NCI-H1417 (cell line): Measurements from ENCODE around the gene DARS1.

Experiments used
- DNase-seq, 3 experiments: peaks; one replicate each; lab custom pipeline; 2025; lab: John Stamatoyannopoulos, UW

The DARS1 gene

GRCh38 chr2:135985018-135985825 is at the start of gene DARS1:
DARS1 (minus strand) TSS chr2:135985626; CDS start chr2:135985468, 158 bp downstream.
- DNase-seq, result peak; percentile 91 to 97 (median 96)

GRCh38 chr2:136034629-136035028 is 49.2 kb upstream of the DARS1 start:
- no peak for DNase-seq

- no peak for DNase-seq
Measured at GRCh38 chr2:136032817-136033535, 47.5 kb upstream of the DARS1 start.

- DNase-seq, result no peak
Measured at GRCh38 chr2:136032192-136032591, 46.8 kb upstream of the DARS1 start.

GRCh38 chr2:136031711-136032110 is 46.3 kb upstream of the DARS1 start:
- no peak for DNase-seq

GRCh38 chr2:136030406-136030805 is 45.0 kb upstream of the DARS1 start:
- DNase-seq, result no peak

GRCh38 chr2:136029149-136029548 is 43.7 kb upstream of the DARS1 start:
- no peak for DNase-seq

GRCh38 chr2:136028001-136028400 is 42.6 kb upstream of the DARS1 start:
- no peak for DNase-seq

- no peak for DNase-seq
Measured at GRCh38 chr2:136027112-136027511, 41.7 kb upstream of the DARS1 start.

- DNase-seq, result peak; percentile 53 to 91 (median 85)
Measured at GRCh38 chr2:136025057-136025973, 39.9 kb upstream of the DARS1 start.

GRCh38 chr2:136024616-136025015 is 39.2 kb upstream of the DARS1 start:
- no peak for DNase-seq

GRCh38 chr2:136024185-136024584 is 38.8 kb upstream of the DARS1 start:
- DNase-seq, result no peak

- DNase-seq, result no peak
Measured at GRCh38 chr2:136023416-136023815, 38.0 kb upstream of the DARS1 start.

GRCh38 chr2:136022396-136023146 is 37.1 kb upstream of the DARS1 start:
- DNase-seq, result no peak

GRCh38 chr2:136021976-136022375 is 36.5 kb upstream of the DARS1 start:
- DNase-seq, result no peak

GRCh38 chr2:136021406-136021805 is 36.0 kb upstream of the DARS1 start:
- DNase-seq, result no peak

- DNase-seq, result no peak
Measured at GRCh38 chr2:136020831-136021230, 35.4 kb upstream of the DARS1 start.

- no peak for DNase-seq
Measured at GRCh38 chr2:136019825-136020224, 34.4 kb upstream of the DARS1 start.

- DNase-seq, result no peak
Measured at GRCh38 chr2:136019306-136019705, 33.9 kb upstream of the DARS1 start.

- DNase-seq, result no peak
Measured at GRCh38 chr2:136017786-136018185, 32.4 kb upstream of the DARS1 start.

- DNase-seq, result no peak
Measured at GRCh38 chr2:136016836-136017235, 31.4 kb upstream of the DARS1 start.

- DNase-seq, result no peak
Measured at GRCh38 chr2:136016427-136016826, 31.0 kb upstream of the DARS1 start.
